Liver (tissue), 9 donors: ENCODE data around the gene KPNA5. TPM values are rescaled to one million over a fixed set of nuclear protein-coding genes. Genes with fewer than 3 reads are reported as not detected.
A peak's percentile ranks its signal among the peaks of the same experiment; 100 is the strongest.

Experiments
- DNase-seq: peaks from one replicate; pipeline ENCODE4 v3.0.0-alpha.2; 2017; ENCODE audit warnings: low spot score
- H3K27ac ChIP-seq, 2 donors: one replicate each; pipeline ENCODE4 v1.7.0; 2013; ENCODE audit warnings: inconsistent platforms in 2 of 2, low read length in 2 of 2, control low read depth in 1 of 2, low read depth in 1 of 2, mild to moderate bottlenecking in 1 of 2
- H3K27me3 ChIP-seq, 4 donors: one replicate each; pipeline versions ENCODE4 v1.6.1 to v1.7.0; 2013; ENCODE audit warnings: low read length in 3 of 4, inconsistent platforms in 1 of 4, mild to moderate bottlenecking in 1 of 4, moderate library complexity in 1 of 4; ENCODE audit not compliant: control insufficient read depth in 4 of 4, insufficient read depth in 4 of 4
- H3K36me3 ChIP-seq, 4 donors: one replicate each; pipeline versions ENCODE4 v1.6.1 to v1.7.0; 2013; ENCODE audit warnings: low read length in 3 of 4, mild to moderate bottlenecking in 3 of 4, low read depth in 1 of 4, moderate library complexity in 1 of 4; ENCODE audit not compliant: control insufficient read depth in 4 of 4, insufficient read depth in 3 of 4
- H3K4me1 ChIP-seq, 4 donors: one replicate each; pipeline versions ENCODE4 v1.6.1 to v1.7.0; 2013; ENCODE audit warnings: low read length in 3 of 4, mild to moderate bottlenecking in 3 of 4, moderate library complexity in 1 of 4; ENCODE audit not compliant: control insufficient read depth in 4 of 4, insufficient read depth in 4 of 4
- H3K4me3 ChIP-seq, 3 donors: one replicate each; pipeline versions ENCODE4 v1.6.1 to v1.7.0; 2013; ENCODE audit warnings: low read length in 3 of 3, control low read depth in 1 of 3, low read depth in 1 of 3, mild to moderate bottlenecking in 1 of 3
- H3K9ac ChIP-seq, 2 donors: one replicate each; pipeline ENCODE4 v1.7.0; 2013; ENCODE audit warnings: low read length in 2 of 2, mild to moderate bottlenecking in 2 of 2, moderate library complexity in 2 of 2, control low read depth in 1 of 2, low read depth in 1 of 2
- H3K9me3 ChIP-seq, 4 donors: one replicate each; pipeline versions ENCODE4 v1.6.1 to v1.7.0; 2013; ENCODE audit warnings: low read length in 3 of 4; ENCODE audit not compliant: control insufficient read depth in 4 of 4
- ATF3 ChIP-seq: IDR thresholded peaks from 2 replicates; pipeline ENCODE4 v1.6.1; 2016; ENCODE audit warnings: antibody characterized with exemption
- CTCF ChIP-seq: fragments of 150-350 bp; IDR thresholded peaks from 2 replicates; pipeline ENCODE4 v1.5.1; 2017; ENCODE audit warnings: improper control_type of control experiment, low read depth, low read length; ENCODE audit not compliant: missing input control
- EGR1 ChIP-seq, 2 donors: IDR thresholded peaks; 2 replicates each; pipeline ENCODE4 v1.6.1; 2016 to 2018; ENCODE audit warnings: antibody characterized with exemption in 2 of 2, low read depth in 2 of 2
- FOXA1 ChIP-seq: IDR thresholded peaks from 2 replicates; pipeline ENCODE4 v1.6.1; 2016; ENCODE audit warnings: antibody characterized with exemption
- FOXA2 ChIP-seq: IDR thresholded peaks from 2 replicates; pipeline ENCODE4 v1.6.1; 2016; ENCODE audit warnings: antibody characterized with exemption
- GABPA ChIP-seq, 2 donors: IDR thresholded peaks in 1 of 2; conservative IDR thresholded peaks in 1 of 2; 2 replicates each; pipeline ENCODE4 v1.6.1; 2016; ENCODE audit warnings: antibody characterized with exemption in 2 of 2, mild to moderate bottlenecking in 1 of 2, moderate library complexity in 1 of 2
- HNF4G ChIP-seq: IDR thresholded peaks from 2 replicates; pipeline ENCODE4 v1.6.1; 2016; ENCODE audit warnings: antibody characterized with exemption
- JUND ChIP-seq, 2 donors: IDR thresholded peaks; 2 replicates each; pipeline ENCODE4 v1.6.1; 2016; ENCODE audit warnings: antibody characterized with exemption in 2 of 2
- MAX ChIP-seq: IDR thresholded peaks from 2 replicates; pipeline ENCODE4 v1.6.1; 2016; ENCODE audit warnings: antibody characterized with exemption
- NR2F2 ChIP-seq: IDR thresholded peaks from 2 replicates; pipeline ENCODE4 v1.6.1; 2016; ENCODE audit warnings: antibody characterized with exemption
- RAD21 ChIP-seq, 2 donors: IDR thresholded peaks; 2 replicates each; pipeline ENCODE4 v1.6.1; 2016; ENCODE audit warnings: antibody characterized with exemption in 2 of 2, mild to moderate bottlenecking in 2 of 2
- REST ChIP-seq: IDR thresholded peaks from 2 replicates; pipeline ENCODE4 v1.6.1; 2016; ENCODE audit warnings: antibody characterized with exemption, mild to moderate bottlenecking
- RXRA ChIP-seq, 2 donors: IDR thresholded peaks; 2 replicates each; pipeline ENCODE4 v1.6.1; 2017 to 2018; ENCODE audit warnings: antibody characterized with exemption in 2 of 2, mild to moderate bottlenecking in 1 of 2
- SP1 ChIP-seq: IDR thresholded peaks from 2 replicates; pipeline ENCODE4 v1.6.1; 2018; ENCODE audit warnings: antibody characterized with exemption, mild to moderate bottlenecking
- TAF1 ChIP-seq: conservative IDR thresholded peaks from 2 replicates; pipeline ENCODE4 v1.6.1; 2016; ENCODE audit warnings: antibody characterized with exemption, mild to moderate bottlenecking
- WGBS: extraction: QIAGEN DNeasy Blood & Tissue Kit; methylation state at CpG from one replicate; pipeline ENCODE4 v1.1.7; 2013; 5-methylcytosine and 5-hydroxymethylcytosine counted together
- polyA plus RNA-seq, 2 donors: library from polyadenylated mRNA; stranded (reverse) in 1 of 2; unstranded in 1 of 2; fragments of 200-250 nt in 1 of 2; fragments of >200 nt in 1 of 2; fragmentation: Nextera tagmentation in 1 of 2; extraction: Ambion mirVana in 1 of 2; gene quantifications; one replicate each; pipeline versions ENCODE4 v1.2.1 to v1.2.3, GENCODE V29; 2013 to 2015
- total RNA-seq, 2 donors: library from RNA; depleted of rRNA; stranded (reverse); fragments of >200 nt; gene quantifications; one replicate each; pipeline ENCODE4 v1.2.3, GENCODE V29; 2014
- donor health status: healthy.
- donor health status: healthy.
- donor health status: healthy.
- donor health status: healthy.
- donor health status: healthy.

The KPNA5 gene
- total and polyA plus RNA-seq, 4 donors: 0.63 to 3.6 (median 2.3) TPM

- peaks cover 0 to 2% (median 1%) of the 10 kb centered on the region in 4 donors for H3K4me1 ChIP-seq
- H3K27me3 ChIP-seq: peaks cover 0 to 2% (median 0%) of the 10 kb centered on the region in 4 donors
- H3K36me3 ChIP-seq: no peaks in the 10 kb centered on the region
- H3K9me3 ChIP-seq: no peaks in the 10 kb centered on the region
- no peak overlapping the region for H3K27ac ChIP-seq
- WGBS: 23% methylated on average over 13 of the region's 13 CpGs
- H3K9ac ChIP-seq: no peak overlapping the region
- no peak for DNase-seq
- no peak overlapping the region for H3K4me3 ChIP-seq
- no peak for TF ChIP-seq REST
- no peak for TF ChIP-seq MAX
- peak; percentile 64 to 71 for TF ChIP-seq RAD21 (IDR thresholded peaks at IDR 0.05)
- no peak for TF ChIP-seq JUND (IDR thresholded peaks at IDR 0.05)
- TF ChIP-seq RXRA (IDR thresholded peaks at IDR 0.05): no peak
- TF ChIP-seq CTCF: peak; percentile 23
These were observed 98.7 kb downstream of the KPNA5 start for GRCh38 chr6:116779573-116780164.

- DNase-seq: no peak
- no peak for TF ChIP-seq JUND (IDR thresholded peaks at IDR 0.05)
- TF ChIP-seq FOXA1: no peak
- no peak for TF ChIP-seq SP1
- no peak for TF ChIP-seq RAD21 (IDR thresholded peaks at IDR 0.05)
- TF ChIP-seq GABPA (IDR thresholded peaks at IDR 0.05 in 1 of 2, conservative IDR thresholded peaks at IDR 0.05 in 1 of 2): no peak
- TF ChIP-seq ATF3: no peak
- no peak for TF ChIP-seq EGR1 (IDR thresholded peaks at IDR 0.05; ENCODE audit: low read depth in 2 of 2)
- TF ChIP-seq TAF1: no peak
- no peak for TF ChIP-seq RXRA (IDR thresholded peaks at IDR 0.05)
- no peak for TF ChIP-seq FOXA2
- no peak for TF ChIP-seq MAX
- no peak for TF ChIP-seq NR2F2
- TF ChIP-seq HNF4G: no peak
- Histone ChIP-seq H3K27me3 (peaks cover 0 to 3% (median 0%) of the 10 kb centered on the region in 4 donors), H3K27ac (no peak overlapping the region), H3K4me1 (peaks cover 0 to 2% (median 1%) of the 10 kb centered on the region in 4 donors), H3K9me3 (no peaks in the 10 kb centered on the region), H3K36me3 (no peaks in the 10 kb centered on the region), H3K4me3 (no peak overlapping the region), H3K9ac (no peak overlapping the region)
- WGBS: 69% methylated on average over 5 of the region's 5 CpGs
These were observed 102.8 kb downstream of the KPNA5 start for GRCh38 chr6:116783852-116784251.

Other genes starting within 250 kb of the KPNA5 start
- 10 to 100 TPM in 1 of 2 donors, 1 to 10 TPM in 1; 2.0 to 22.4 TPM for gene CALHM6, start 219.8 kb upstream of the KPNA5 start, total RNA-seq
- gene CALHM6, start 219.8 kb upstream of the KPNA5 start, polyA plus RNA-seq: 1 to 10 TPM; 5.2 to 7.3 TPM
- gene CALHM5, start 169.6 kb upstream of the KPNA5 start, total RNA-seq: under 1 TPM; 0.47 to 0.59 TPM
- gene CALHM5, start 169.6 kb upstream of the KPNA5 start, polyA plus RNA-seq: under 1 TPM; 0.07 to 0.44 TPM
- under 1 TPM; 0.08 to 0.19 TPM for gene TRAPPC3L, start 135.5 kb upstream of the KPNA5 start, total RNA-seq
- gene TRAPPC3L, start 135.5 kb upstream of the KPNA5 start, polyA plus RNA-seq: under 1 TPM; 0.14 to 0.21 TPM
- not detected for gene CALHM4, start 127.5 kb upstream of the KPNA5 start, total RNA-seq
- gene CALHM4, start 127.5 kb upstream of the KPNA5 start, polyA plus RNA-seq: not detected
- 1 to 10 TPM; 7.0 to 7.3 TPM for gene RWDD1, start 109.7 kb upstream of the KPNA5 start, total RNA-seq
- gene RWDD1, start 109.7 kb upstream of the KPNA5 start, polyA plus RNA-seq: 10 to 100 TPM; 14.4 to 52.7 TPM
- gene RSPH4A, start 64.7 kb upstream of the KPNA5 start, total RNA-seq: under 1 TPM in 1 of 2 donors, not detected in 1; 0.50 TPM
- gene RSPH4A, start 64.7 kb upstream of the KPNA5 start, polyA plus RNA-seq: under 1 TPM; 0.06 to 0.10 TPM
- 10 to 100 TPM in 1 of 2 donors, 1 to 10 TPM in 1; 6.9 to 11.0 TPM for gene ZUP1, start 12.4 kb upstream of the KPNA5 start, total RNA-seq
- gene ZUP1, start 12.4 kb upstream of the KPNA5 start, polyA plus RNA-seq: 1 to 10 TPM; 2.6 to 4.8 TPM
- gene FAM162B, start 84.5 kb downstream of the KPNA5 start, total RNA-seq: 1 to 10 TPM in 1 of 2 donors, under 1 TPM in 1; 0.56 to 1.0 TPM
- under 1 TPM; 0.56 to 0.62 TPM for gene FAM162B, start 84.5 kb downstream of the KPNA5 start, polyA plus RNA-seq
- not detected for gene GPRC6A, start 147.9 kb downstream of the KPNA5 start, total RNA-seq
- gene GPRC6A, start 147.9 kb downstream of the KPNA5 start, polyA plus RNA-seq: not detected
- not detected for gene RFX6, start 196.0 kb downstream of the KPNA5 start, total RNA-seq
- not detected for gene RFX6, start 196.0 kb downstream of the KPNA5 start, polyA plus RNA-seq